Body of pancreas (tissue), 4 donors: ENCODE data around the gene NPHP3.

Source experiments
- CTCF ChIP-seq, 7 experiments: fragments of 450-650 bp in 4 of 7; fragments of 200-600 bp in 3 of 7; sonication (generic) in 3 of 7; IDR thresholded peaks; one replicate each; pipeline ENCODE4 v1.5.1; 2016 to 2019; ENCODE audit warnings: antibody characterized with exemption in 7 of 7
- POLR2A ChIP-seq, 3 donors: fragments of 450-650 bp; IDR thresholded peaks; one replicate each; pipeline ENCODE4 v1.6.1; 2016; ENCODE audit warnings: antibody characterized with exemption in 3 of 3, mild to moderate bottlenecking in 2 of 3

- no peak for TF ChIP-seq CTCF (IDR thresholded peaks at IDR 0.05)
- TF ChIP-seq POLR2A (IDR thresholded peaks at IDR 0.05): peak; percentile 56 to 76 (median 59)
These were observed 62.0 kb downstream of the NPHP3 start, which contains the start of gene UBA5 for GRCh38 chr3:132660052-132660810.
